ENCODE results near the gene FAM200C. TPM values are rescaled to one million over a fixed set of nuclear protein-coding genes. Genes with fewer than 3 reads are reported as not detected.

Gene FAM200C
- total RNA-seq, 2 experiments from 2014 or later, result 0.16 TPM; not detected in 1

GRCh38 chr5:160379511-160379910, 20.3 kb downstream of the FAM200C start:
- ATAC-seq (ENCODE audit: poor library complexity), result no peak
- POLR2A ChIA-PET, result no interaction called here

GRCh38 chr5:160378330-160378729, 21.5 kb downstream of the FAM200C start:
- Histone ChIP-seq H3K9me3 (ENCODE audit: control insufficient read depth in 1 of 2, insufficient read depth in 1 of 2, low read length in 2 of 2) (no peaks in the 10 kb centered on the region), H3K4me3 (ENCODE audit: low read length) (no peak overlapping the region), H3K4me1 (ENCODE audit: insufficient read depth, low read length) (no peaks in the 10 kb centered on the region), H3K36me3 (ENCODE audit: insufficient read depth, low read length) (no peaks in the 10 kb centered on the region), H3K27ac (ENCODE audit: low read depth in 1 of 2, low read length in 2 of 2) (no peak overlapping the region), H3K27me3 (ENCODE audit: control insufficient read depth in 1 of 2, insufficient read depth in 2 of 2, low read length in 2 of 2) (peaks cover 5 to 16% of the 10 kb centered on the region in 2 experiments)
- peaks cover 55% of the 10 kb centered on the region for H3K27me3 Mint-ChIP-seq
- no peak overlapping the region for H3K4me3 Mint-ChIP-seq
- TF ChIP-seq CTCF (IDR thresholded peaks at IDR 0.05), result no peak
- H3K9me3 Mint-ChIP-seq, result no peaks in the 10 kb centered on the region
- H3K27ac Mint-ChIP-seq, result no peak overlapping the region
- ChIA-PET POLR2A (no interaction called here), CTCF (no interaction called here)
- DNase-seq, result no peak
- no peaks in the 10 kb centered on the region for H3K4me1 Mint-ChIP-seq (ENCODE audit: low read depth)
- H3K36me3 Mint-ChIP-seq (ENCODE audit: low read depth), result no peaks in the 10 kb centered on the region
- intact Hi-C loops (cut with DNase I, micrococcal nuclease), result no loop called here
- ATAC-seq (ENCODE audit: poor library complexity), result no peak

More at GRCh38 chr5:160379511-160379910, 20.3 kb downstream of the FAM200C start:
- no peaks in the 10 kb centered on the region for H3K36me3 ChIP-seq (ENCODE audit: insufficient read depth, low read length)
- no peak overlapping the region for H3K27ac Mint-ChIP-seq
- no peak overlapping the region for H3K27ac ChIP-seq (ENCODE audit: low read depth in 1 of 2, low read length in 2 of 2)
- H3K27me3 Mint-ChIP-seq, result peaks cover 43% of the 10 kb centered on the region
- no peak for TF ChIP-seq CTCF (IDR thresholded peaks at IDR 0.05)
- intact Hi-C loops (cut with DNase I, micrococcal nuclease), result no loop called here
- H3K9me3 Mint-ChIP-seq, result peaks cover 2% of the 10 kb centered on the region
- H3K9me3 ChIP-seq (ENCODE audit: control insufficient read depth in 1 of 2, insufficient read depth in 1 of 2, low read length in 2 of 2), result no peaks in the 10 kb centered on the region
- peaks cover 4 to 14% of the 10 kb centered on the region in 2 experiments for H3K27me3 ChIP-seq (ENCODE audit: control insufficient read depth in 1 of 2, insufficient read depth in 2 of 2, low read length in 2 of 2)
- H3K4me3 Mint-ChIP-seq, result no peak overlapping the region
- no peaks in the 10 kb centered on the region for H3K4me1 ChIP-seq (ENCODE audit: insufficient read depth, low read length)
- CTCF ChIA-PET, result no interaction called here
- no peaks in the 10 kb centered on the region for H3K4me1 Mint-ChIP-seq (ENCODE audit: low read depth)
- H3K4me3 ChIP-seq (ENCODE audit: low read length), result no peak overlapping the region
- no peaks in the 10 kb centered on the region for H3K36me3 Mint-ChIP-seq (ENCODE audit: low read depth)
- no peak for DNase-seq

GRCh38 chr5:160377651-160378050, 22.2 kb downstream of the FAM200C start:
- ATAC-seq (ENCODE audit: poor library complexity) (no peak), DNase-seq (no peak)
- no peaks in the 10 kb centered on the region for H3K4me1 Mint-ChIP-seq (ENCODE audit: low read depth)
- H3K9me3 ChIP-seq (ENCODE audit: control insufficient read depth in 1 of 2, insufficient read depth in 1 of 2, low read length in 2 of 2), result no peaks in the 10 kb centered on the region
- no peaks in the 10 kb centered on the region for H3K9me3 Mint-ChIP-seq
- no peak overlapping the region for H3K4me3 ChIP-seq (ENCODE audit: low read length)
- no peak overlapping the region for H3K27ac ChIP-seq (ENCODE audit: low read depth in 1 of 2, low read length in 2 of 2)
- ChIA-PET CTCF (interaction anchor here (0.6 kb wide), 2 partner anchors 19 to 1459 kb away, joined by 3 to 4 read pairs; no protein-coding TSS in a partner anchor), POLR2A (no interaction called here)
- H3K27me3 Mint-ChIP-seq, result peaks cover 59% of the 10 kb centered on the region
- peaks cover 8 to 16% of the 10 kb centered on the region in 2 experiments for H3K27me3 ChIP-seq (ENCODE audit: control insufficient read depth in 1 of 2, insufficient read depth in 2 of 2, low read length in 2 of 2)
- no peak overlapping the region for H3K27ac Mint-ChIP-seq
- intact Hi-C loops (cut with DNase I, micrococcal nuclease), result no loop called here
- no peaks in the 10 kb centered on the region for H3K36me3 ChIP-seq (ENCODE audit: insufficient read depth, low read length)
- H3K36me3 Mint-ChIP-seq (ENCODE audit: low read depth), result no peaks in the 10 kb centered on the region
- no peak overlapping the region for H3K4me3 Mint-ChIP-seq
- TF ChIP-seq CTCF (IDR thresholded peaks at IDR 0.05), result no peak
- no peaks in the 10 kb centered on the region for H3K4me1 ChIP-seq (ENCODE audit: insufficient read depth, low read length)
